Anterior cingulate cortex (tissue), 58 donors: ENCODE data around the gene IPPK.
"Not testable (repeated sequence)": the region's sequence is repeated elsewhere in the genome, so short reads cannot be mapped to it uniquely, and the experiment has no call there.

Experiments
- DNase-seq, 58 donors: peaks; one replicate each; lab custom pipeline; 2025; lab: John Stamatoyannopoulos, UW

The IPPK gene

DNA sequence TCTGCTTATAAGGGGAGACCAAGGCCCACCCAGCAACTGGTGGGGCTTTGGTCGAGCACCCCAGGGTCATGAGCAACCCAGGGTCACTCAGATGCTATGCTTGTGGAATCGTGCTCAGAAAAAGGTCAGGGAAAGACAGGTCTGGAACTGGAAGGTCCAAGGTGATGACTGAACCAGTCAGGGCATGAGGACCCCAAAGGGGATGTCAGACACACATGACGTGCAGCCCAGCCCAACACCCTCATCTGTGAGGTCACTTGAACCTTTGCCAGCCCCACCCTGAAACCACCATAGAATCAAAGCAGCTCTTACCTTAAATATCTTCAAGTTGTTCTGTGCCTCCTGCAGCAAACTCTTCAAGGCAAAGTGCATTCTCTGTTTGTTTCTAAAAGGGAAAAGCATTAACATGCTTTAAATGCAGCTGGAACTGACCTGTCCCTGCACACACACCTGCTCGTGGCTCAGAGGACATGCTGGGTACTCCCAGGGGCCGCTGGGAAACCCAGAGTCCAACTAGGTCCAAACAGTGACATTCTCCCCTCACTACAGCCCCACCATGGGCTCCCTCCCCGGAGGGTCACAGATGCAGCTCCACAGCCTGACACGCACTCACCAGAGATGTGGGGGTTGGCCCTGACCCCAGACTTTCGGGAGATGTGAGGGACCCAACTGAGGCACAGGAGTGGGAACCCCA is 29.4 kb downstream of the IPPK start:
- no peak for DNase-seq

DNA sequence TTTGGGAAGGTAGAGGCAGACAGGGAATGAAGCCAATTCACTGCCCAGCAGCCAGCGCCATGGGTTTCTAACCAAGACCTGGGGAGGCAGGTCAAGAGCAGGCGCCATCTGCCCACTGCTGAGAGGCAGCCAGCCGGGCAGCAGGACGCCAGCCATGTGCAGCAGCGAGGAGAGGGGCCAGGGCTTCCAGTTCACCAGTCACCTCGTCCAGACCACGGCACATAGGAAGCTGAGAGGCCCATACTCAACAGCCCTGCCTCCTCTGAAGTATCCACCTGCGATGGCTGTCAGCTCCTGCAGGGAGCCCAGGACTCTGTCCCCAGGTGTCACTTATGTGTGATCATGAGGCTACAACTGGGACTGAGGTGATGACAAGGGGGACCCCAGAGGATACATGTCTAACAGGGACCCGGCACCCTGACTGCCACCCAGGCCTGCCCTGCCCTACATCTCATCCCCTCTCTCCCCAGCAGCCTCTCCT is 30.1 kb downstream of the IPPK start:
- DNase-seq = no peak

DNA sequence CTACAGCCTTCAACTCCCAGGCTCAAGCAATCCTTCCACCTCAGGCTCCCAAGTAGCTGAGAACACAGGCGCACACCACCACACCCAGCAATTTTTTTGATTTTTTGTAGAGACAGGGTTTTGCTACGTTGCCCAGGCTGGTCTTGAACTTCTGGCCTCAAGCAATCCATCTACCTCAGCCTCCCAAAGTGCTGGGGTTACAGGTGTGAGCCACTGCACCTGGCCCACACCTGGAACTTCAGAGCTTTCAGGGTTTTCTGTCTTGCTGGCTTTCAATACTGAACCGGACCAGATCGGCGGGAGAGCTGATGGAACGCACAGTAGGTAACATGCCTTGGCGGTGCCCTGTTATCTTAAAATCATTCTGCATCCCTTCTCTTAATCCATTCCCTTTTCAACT is 30.8 kb downstream of the IPPK start:
- no peak for DNase-seq

DNA sequence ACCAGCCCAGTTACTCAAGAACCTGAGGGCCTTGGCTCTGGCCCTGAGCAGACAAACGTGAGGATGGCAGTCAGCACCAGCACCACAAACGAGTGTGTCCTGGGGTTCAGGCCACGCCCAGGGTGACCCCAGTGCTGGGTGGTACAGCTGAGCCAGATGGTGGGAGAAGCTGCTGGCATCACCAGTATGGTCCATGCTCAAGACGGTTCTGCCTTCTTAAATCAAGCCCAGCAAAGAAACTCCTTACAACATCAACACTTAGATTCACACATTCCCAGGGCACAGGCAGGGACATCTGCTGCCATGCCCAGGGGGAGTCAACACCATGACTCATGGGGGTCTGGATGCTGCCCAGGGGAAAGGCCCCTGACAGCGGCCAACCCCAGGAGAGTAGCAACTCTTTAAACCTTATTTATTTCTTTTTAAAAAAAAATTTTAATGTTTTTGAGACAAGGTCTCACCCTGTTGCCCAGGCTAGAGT is 31.3 kb downstream of the IPPK start:
- DNase-seq = no peak

DNA sequence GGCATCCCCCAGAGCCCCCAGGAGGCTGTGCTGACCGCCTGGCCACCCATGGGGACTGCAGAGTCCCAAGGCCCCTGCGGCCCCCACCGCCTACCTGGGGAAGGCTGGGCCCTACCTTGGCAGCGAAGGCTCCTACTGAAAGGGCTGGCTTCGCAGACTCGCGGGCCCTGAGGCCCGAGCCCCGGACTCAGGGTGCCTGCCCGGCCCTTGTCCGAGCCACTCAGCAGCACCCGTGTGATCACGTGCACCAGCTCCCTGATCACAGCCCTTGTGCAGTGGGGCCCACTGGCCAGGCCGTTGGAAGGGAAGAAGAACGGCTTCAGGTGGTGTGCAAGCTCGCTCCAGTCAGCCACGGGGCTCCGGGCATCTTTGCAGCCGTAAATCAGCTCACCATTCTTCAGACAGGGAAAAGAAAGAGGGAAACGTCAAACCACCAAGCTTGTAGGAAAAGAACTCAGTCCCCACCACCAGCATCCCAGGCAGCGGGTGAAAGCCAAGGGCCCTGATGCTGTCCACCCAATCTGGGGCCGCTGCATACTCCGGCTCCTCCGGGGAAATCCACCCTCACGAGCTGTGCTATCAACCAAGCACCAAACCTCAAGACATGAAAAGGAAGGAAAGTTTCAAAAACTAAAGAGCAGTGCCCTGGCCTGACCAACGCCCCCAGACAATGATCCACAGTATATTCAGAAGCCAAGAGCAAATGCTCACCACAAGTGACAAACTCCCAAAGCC is 31.9 kb downstream of the IPPK start:
- no peak for DNase-seq

DNA sequence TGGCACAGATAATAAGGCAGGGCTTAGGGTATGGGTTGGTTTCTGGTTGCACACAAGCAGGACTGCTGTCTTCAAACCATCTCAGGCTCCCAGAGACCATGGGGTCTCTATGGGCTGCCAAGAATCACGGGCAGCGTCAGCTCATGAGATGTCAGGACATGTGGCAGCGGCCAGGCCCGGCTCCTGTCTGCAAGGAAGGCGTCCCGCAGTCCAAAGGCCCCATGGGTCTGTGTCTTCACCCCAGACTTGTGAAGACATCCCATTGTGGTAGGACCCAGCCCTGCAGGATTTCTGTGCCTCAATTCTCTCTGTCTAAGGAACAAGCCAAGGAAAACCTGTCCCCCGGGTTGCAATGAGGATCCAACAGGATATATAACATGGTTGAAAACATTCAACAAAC is 32.6 kb downstream of the IPPK start:
- DNase-seq = no peak

DNA sequence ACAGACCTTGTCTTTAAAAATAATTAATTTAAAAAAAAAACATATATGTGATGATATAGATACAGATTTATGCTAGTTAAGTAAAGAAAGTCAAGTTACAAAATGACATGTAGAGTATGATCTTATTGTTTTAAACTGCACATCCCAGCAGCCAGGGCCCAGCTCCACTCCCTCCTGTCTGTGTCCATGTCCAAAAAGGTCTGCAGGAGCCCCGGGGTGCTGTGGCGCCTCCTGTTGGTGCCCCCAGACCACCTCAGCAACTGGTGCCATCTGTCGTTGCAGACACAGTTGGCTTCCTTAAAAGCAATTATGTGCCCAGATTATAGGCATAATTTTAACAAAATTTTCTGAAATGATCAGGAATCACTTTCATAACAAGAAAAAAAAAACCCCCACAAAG is 33.3 kb downstream of the IPPK start:
- DNase-seq = no peak

DNA sequence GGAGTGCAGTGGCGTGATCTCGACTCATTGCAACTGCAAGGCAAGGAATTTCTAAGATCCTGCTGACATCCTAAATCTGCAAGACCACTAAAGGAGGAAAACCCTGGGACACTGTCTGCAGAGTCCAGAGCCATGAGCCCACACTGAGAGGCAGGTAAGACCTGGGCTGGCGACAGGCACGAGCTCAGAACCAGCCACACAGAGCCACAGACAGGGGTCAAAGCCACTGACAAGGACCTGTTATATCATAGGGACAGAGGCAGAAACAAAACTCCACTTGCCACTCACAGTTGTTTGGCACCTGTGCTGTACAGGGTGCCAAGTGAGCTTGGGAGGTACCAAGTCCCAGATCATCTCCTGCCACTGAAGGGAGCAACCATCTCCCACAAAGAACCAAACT is 34.2 kb downstream of the IPPK start:
- no peak for DNase-seq

DNA sequence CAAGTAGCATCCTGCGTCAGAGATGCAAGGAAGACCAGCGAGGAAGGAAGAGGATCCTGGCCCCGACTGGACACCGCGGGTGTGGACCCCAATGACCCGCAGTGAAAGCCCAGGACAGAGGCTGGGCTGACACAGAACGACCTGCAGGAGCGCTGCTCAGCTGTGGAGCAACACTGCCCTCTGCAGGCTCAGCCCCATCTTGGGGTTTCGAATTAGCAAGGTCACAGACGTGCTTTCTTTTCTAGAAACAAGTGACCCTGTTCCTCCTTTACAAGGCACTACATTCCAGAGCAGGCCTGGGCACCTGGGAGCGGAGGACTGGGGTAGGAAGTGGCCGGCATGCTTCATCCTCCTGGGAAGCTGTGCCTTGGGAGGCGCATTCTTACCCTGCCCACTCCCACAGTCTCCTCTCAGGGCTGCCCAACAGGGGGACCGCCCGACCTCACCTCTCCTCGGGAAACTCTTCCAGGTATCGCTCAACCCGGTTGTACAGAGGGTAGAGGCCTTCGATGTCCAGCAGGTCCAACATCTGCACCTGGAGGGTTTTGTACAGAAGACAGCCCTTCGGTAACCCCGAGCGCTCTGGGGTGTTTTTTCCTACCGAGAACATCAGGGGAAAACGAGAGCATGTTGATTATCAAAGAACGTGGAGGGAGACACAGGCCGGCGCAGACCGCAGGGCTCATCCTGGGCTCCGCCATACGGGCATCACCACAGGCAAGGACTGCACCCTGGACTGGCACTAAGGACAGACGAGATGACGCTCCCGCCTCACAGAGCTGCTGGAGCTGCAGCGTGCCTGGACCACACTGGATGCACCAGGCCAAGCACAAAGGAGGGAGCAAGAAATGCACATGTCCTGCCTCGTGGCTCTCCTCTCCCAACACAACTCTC is 35.0 kb downstream of the IPPK start:
- DNase-seq = peak in 48 of 58 donors; percentile 13 to 78 (median 40)

DNA sequence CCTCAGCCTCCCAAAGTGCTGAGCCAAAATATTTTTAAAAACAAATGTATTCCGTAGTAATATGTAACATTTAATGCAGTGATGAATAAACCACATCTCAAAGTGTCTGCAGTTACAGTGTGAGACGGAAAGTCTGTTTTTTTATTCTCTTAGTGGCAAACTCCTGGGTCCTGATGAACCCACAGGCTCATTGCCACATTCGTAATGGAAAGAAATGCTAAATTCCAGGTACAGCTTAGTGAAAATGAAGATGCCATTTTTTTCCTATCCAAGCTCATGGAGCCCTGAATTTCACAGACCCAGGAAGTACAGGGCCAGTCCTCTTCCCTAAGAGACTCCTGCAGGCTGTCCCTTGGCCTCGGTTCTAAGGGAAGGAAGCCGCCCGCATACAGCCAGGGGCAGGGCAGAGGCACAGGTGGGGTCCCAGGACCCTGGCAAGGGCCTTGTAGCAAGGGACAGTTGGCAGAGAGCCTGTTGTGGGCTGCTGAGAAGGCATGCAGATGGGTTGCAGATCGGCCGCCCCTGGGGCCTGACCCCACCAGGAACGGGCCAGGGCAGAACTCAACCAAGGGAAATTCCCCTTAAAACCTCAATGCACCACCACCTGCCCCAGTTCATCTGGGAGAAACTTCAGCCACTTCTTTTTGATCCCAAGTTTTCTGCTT is 36.2 kb downstream of the IPPK start:
- DNase-seq = no peak

DNA sequence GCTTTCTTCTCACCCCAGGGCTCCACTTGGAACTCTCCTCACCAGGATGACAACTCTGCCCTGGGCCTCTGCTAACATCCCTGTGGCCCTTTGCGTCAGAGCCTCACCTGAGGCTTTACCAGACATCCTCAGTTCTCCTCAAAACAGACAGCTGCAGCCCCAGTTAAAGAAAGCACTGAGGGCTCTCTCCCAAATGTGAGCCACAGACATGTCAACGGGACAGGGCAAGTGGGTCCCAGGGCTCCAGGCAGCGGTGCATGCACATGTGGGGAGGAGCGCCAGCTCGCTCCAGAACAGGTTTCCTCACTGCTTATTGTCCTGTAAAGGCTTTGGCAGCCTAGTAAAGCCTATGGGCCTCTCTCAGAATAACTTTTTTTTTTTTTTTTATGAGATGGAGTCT is 37.3 kb downstream of the IPPK start:
- no peak for DNase-seq

DNA sequence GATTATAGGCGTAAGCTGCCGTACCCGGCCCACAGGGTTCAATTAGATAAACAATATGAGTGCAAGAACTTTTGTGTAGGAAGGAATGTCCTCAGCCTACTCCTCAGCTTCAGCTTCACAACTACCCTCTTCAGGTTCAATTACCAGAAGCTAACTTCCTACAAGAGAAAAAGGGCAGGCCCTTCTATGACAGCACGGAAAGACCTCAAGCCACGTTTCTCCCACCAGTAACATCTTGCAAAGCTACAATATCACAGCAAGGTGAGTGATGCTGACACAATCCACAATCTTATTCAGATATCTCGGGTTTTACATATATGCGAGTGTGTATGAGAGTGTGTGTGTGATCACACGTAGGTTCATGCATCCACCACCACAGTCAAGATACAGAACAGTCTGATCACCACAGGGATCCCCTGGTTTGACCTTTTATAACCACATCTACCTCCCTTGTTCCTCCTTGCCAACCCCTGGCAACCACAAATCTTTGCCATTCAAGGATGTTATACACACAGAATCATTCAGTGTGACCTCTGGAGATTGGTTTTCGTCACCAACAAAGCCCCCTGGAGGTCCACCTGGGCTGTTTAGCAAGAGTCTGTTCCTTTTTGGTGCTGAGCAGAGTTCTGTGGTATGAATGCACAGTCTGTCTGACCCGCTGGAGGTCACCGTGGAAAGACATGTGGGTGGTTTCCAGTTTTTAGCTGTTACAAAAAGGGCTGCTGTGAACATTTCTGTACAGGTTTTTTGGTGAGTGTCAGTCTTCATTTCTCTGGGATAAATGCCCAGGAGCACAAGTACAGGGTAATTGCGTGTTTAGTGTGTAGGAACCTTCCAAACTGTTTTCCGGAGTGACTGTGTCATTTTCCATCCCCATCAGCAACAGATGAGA is 38.2 kb downstream of the IPPK start:
- no peak for DNase-seq

DNA sequence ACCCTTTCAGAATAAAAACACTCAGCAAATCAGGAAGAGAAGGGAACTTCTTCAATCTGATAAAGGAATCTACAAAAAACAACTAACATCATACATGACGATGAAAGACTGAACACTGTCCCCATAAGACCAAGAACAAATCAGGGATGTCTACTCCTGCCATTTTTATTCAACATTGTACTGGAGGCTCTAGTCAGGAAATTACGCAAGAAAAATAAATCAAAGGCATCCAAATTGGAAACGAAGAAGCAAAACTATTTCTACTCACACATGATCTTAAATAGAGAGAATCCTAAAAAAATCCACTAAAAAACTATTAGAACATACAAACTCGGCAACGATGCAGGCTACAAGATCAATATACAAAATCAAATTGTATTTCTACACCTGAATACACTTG is 42.3 kb downstream of the IPPK start:
- DNase-seq = no peak

DNA sequence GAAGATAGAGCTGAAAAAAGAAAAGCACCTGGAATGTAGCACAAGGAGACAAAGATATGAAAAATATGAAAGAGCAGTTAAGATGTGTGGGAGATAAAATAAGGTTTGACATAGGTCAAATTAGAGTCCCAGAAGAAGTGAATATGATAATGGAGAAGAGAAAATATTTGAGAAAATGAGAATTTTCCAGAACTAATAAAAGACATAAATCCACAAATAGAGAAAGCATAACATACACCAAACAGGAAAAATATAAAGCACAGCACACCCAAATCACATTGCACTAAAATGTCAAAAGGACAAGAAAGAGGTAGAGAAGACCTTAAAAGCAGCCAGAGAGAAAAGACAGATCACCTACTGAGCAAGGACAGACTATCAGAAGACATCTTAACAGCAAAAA is 43.4 kb downstream of the IPPK start:
- DNase-seq = no peak

DNA sequence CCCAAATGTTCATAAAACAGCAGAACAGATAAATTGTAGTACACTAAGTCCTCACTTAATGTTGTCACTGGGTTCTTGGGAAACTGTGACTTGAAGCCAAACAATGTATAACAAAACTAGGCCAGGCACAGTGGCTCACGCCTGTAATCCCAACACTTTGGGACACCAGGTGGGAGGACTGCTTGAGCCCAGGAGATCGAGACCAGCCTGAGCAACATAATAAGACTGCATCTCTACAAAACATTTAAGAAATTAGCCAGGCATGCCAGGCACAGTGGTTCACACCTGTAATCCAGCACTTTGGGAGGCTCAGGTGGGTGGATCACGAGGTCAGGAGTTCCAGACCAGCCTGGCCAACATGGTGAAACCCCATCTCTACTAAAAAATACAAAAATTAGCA is 46.0 kb downstream of the IPPK start:
- not testable (repeated sequence) for DNase-seq

DNA sequence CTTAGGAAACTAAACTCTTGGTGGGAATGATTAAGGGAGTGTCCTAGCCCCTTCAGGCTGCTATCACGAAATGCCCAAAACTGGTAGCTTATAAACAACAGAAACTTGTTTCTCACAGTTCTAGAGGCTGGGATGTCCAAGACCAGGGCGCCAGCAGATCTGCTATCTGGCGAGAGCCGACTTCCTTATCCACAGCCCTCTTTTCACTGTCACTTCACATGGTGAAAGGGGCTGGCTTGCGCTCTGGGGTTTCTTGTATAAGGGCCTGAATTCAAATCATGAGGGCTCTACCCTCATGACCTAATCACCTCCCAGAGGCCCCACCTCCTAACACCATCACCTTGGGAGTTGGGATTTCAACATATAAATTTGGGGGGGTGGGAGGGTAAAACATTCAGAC is 49.1 kb downstream of the IPPK start:
- DNase-seq = no peak

DNA sequence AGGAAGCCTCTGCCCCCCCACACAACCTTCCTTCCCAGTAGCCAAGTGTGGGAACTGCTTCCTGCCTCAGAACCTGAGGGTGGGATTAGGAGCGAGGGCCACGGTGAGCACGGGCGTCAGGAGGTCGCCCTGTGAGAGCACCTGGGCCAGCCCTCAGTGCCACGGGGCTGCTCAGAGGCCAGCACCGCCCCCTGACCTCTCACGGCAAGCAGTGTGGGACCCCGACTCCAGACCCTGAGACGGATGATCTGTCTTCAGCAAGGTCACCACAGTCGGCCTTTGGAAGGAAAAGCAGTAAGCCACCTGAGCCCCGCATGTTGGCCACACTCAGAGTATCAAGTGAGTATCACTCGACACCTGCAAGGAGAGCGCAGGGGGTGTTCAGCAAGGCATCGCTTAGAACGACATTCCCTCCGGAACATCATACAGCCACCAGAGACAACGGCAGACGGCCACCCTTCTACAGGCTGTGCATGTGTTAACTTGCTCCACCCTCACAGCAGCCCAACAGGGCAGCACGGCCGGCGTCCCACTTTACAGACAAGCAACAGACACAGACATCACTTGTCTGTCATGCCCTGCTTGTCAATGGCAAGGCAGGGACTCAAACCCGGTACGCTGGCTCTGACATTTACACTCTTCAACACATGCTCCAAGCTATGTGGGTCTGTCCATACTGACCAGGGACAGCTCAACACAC is 50.2 kb downstream of the IPPK start:
- no peak for DNase-seq

DNA sequence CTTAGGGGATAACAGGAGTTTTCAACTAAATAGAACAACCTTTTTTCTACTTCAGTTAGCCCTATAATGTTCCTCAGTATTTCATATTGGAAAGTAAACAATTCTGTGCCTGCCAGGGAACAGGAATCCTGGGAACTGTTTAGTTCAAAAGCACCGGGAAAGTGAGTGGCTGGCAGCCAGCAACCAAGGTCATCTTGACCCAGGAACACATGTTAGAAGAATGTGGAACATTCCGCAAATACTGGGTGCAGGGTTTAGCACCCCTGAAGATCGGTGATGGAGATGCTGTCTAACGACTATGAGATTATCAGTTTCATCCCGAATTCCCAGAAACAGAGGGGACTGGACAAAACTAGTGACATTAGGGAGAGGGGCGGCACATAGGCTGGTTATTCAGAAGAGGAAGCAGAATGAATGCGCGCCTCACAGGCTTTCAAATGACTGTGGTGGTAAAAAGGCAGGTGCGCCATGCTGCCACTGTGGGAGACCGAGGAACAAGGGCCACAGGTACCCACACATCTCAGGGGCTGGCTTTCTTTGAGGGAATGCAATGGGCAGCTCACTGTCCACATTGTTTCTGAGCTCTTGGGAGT is 51.2 kb downstream of the IPPK start:
- no peak for DNase-seq
